GM19099 (cell line): Measurements from ENCODE around the gene PGAM2.

Source experiments
- POLR2A ChIP-seq: IDR thresholded peaks from 3 replicates; pipeline ENCODE4 v1.6.1; 2011; ENCODE audit warnings: low read depth; ENCODE audit not compliant: insufficient read length; ENCODE audit errors: extremely low read depth

The PGAM2 gene

DNA sequence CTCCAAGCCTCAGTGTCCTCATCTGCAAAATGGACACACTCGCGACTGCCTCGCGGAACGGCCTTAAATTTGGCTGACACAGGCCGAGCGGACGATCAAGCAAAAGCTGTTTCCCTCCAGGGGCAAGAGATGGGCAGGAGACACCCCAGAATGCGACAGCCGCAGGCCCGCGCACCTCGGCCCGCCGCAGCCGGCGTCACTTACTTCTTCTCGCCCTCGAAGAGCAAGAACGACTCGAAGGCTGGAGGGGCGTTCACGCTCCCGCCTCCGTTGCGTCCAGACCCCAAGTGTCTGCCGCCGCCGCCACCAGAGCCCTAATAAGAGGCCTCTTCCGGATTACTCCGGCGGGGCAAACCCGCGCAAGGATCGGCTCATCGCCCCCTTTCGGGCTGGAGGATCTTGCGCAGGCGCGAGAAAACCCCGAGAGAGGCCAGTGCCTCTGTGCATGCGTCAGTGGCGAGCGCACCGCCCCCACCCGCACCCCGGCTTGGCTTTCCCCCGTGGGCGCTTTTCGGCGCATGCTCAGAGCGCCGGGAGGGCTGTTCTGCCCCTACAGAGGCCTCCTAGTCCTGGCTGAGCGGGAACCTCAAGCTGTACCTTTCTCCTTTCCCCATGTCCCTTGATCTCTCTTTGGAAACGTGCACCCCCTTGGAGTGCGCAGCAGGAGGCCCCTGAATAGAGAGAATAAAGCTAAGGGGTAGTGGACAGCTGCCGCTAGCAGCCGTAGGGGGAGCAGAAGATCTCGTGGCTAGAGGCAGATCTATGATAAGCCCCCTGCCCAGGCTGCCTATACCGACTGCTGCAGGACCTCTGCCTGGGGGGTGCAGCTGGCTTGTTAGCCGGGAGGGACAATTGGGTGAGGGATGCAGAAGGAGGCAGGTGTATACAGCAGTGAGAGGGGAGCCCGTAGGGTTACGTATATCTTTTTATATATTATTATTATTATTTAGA, 46.2 kb downstream of the PGAM2 start:
- peak; percentile 68 for TF ChIP-seq POLR2A
